WTC11 (cell line): ENCODE measurements around the gene TCF7.

Experiments
- JAZF1 ChIP-seq: fragments of 250-450 bp; sonication (Bioruptor Pico); IDR thresholded peaks from 2 replicates; pipeline ENCODE4 v1.9.0; 2021; ENCODE audit warnings: moderate library complexity, mild to moderate bottlenecking, inconsistent platforms
- TCF7 ChIP-seq: sonication (generic); formaldehyde crosslinking; IDR thresholded peaks from 2 replicates; pipeline ENCODE4 v1.8.0; 2022; ENCODE audit warnings: mild to moderate bottlenecking, low read depth, missing genetic modification reagents, moderate library complexity
- ZNF121 ChIP-seq: sonication (generic); formaldehyde crosslinking; IDR thresholded peaks from 2 replicates; pipeline ENCODE4 v1.8.0; 2023; ENCODE audit warnings: missing genetic modification reagents
- TF ChIP-seq, protein P1 (sequence below): fragments of 200-600 bp; IDR thresholded peaks from 2 replicates; pipeline ENCODE4 v1.8.0; 2022; ENCODE audit warnings: antibody characterized with exemption

DNA sequence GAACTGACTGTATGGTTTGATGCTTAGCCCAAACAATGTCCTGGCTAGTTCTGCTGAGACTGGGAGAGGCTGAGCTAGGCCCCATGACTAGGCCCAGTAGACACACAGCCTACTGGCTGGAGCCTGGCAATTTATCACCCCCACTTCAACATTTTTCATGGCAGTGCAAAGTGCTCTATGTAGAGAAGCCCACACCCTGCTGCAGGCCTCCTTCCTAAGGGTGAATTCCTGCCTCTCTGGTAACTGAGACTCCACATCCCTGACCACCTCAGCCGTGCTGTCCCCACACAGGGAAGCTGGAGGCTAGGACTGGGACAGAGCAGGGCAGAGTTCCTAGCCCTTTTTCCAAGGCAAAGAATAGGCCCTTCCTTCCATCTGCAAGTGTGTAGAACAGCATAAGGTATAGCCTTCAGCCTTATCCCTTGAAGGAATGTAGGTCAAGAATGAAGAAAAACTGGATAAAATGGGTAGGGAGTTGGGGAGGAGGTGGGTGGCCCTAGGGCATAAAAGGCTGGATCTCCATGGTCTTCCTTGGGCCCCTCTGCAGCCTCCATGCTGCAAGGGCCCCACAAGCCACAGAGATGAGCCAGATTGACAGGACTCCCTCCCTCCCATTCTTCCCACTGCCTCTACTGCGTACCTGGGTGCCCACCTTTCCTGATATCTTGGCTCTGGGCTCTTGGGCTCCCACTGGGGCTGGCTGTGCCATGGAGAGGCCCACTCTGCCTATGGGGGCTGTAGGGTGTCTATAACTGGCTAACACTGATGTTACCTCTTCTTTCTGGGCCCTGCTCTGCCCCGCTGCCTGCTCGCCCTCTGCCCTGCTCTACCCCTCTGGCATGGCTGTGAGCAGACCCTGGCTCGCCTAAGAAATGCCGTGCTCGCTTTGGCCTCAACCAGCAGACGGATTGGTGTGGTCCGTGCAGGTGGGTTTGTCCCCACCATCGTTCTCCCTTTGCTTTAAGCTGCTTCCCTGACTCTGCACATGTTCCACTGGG, 29.8 kb downstream of the TCF7 start:
- TF ChIP-seq, protein P1, sequence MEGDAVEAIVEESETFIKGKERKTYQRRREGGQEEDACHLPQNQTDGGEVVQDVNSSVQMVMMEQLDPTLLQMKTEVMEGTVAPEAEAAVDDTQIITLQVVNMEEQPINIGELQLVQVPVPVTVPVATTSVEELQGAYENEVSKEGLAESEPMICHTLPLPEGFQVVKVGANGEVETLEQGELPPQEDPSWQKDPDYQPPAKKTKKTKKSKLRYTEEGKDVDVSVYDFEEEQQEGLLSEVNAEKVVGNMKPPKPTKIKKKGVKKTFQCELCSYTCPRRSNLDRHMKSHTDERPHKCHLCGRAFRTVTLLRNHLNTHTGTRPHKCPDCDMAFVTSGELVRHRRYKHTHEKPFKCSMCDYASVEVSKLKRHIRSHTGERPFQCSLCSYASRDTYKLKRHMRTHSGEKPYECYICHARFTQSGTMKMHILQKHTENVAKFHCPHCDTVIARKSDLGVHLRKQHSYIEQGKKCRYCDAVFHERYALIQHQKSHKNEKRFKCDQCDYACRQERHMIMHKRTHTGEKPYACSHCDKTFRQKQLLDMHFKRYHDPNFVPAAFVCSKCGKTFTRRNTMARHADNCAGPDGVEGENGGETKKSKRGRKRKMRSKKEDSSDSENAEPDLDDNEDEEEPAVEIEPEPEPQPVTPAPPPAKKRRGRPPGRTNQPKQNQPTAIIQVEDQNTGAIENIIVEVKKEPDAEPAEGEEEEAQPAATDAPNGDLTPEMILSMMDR: no peak
- TF ChIP-seq JAZF1 (CRISPR knock-in tag): no peak
- no peak for TF ChIP-seq TCF7 (CRISPR knock-in tag)
- no peak for TF ChIP-seq ZNF121 (CRISPR knock-in tag)
